CD4-positive, alpha-beta memory T cell (primary cell): ENCODE results near the gene TMEM151A. TPM values are rescaled to one million over a fixed set of nuclear protein-coding genes. Genes with fewer than 3 reads are reported as not detected.
A peak's percentile ranks its signal among the peaks of the same experiment; 100 is the strongest.

Experiments
- CTCF ChIA-PET: fragments of 350-600 bp; sonication (Branson Sonifier 250); formaldehyde crosslinking; loops from one replicate; lab custom pipeline; 2021; ENCODE audit warnings: inconsistent platforms; ENCODE audit not compliant: partially characterized antibody; lab: Charles Lee
- POLR2A ChIA-PET: fragments of 350-600 bp; sonication (Branson Sonifier 250); formaldehyde crosslinking; loops from one replicate; lab custom pipeline; 2021; ENCODE audit not compliant: partially characterized antibody; lab: Charles Lee
- DNase-seq, 5 donors: peaks; one replicate each; pipeline versions ENCODE4 v3.0.0 to v3.0.0-alpha.2; 2020 to 2022; ENCODE audit warnings: mixed read lengths in 1 of 5
- H3K27ac ChIP-seq: one replicate; pipeline ENCODE4 v1.7.0; 2013; ENCODE audit warnings: low read depth, low read length
- H3K27me3 ChIP-seq: 2 replicates; pipeline ENCODE4 v1.7.0; 2013; ENCODE audit warnings: mild to moderate bottlenecking, low read length, moderate library complexity; ENCODE audit not compliant: insufficient read depth
- H3K36me3 ChIP-seq: 2 replicates; pipeline ENCODE4 v1.7.0; 2013; ENCODE audit warnings: mild to moderate bottlenecking, low read length, moderate library complexity; ENCODE audit not compliant: insufficient read depth
- H3K4me1 ChIP-seq: 2 replicates; pipeline ENCODE4 v1.7.0; 2013; ENCODE audit warnings: mild to moderate bottlenecking, low read length, moderate library complexity; ENCODE audit not compliant: insufficient read depth
- H3K4me3 ChIP-seq, 2 donors: one replicate each; pipeline ENCODE4 v1.7.0; 2013; ENCODE audit warnings: low read length in 2 of 2, mild to moderate bottlenecking in 1 of 2
- H3K9me3 ChIP-seq, 2 donors: one replicate each; pipeline ENCODE4 v1.7.0; 2013; ENCODE audit warnings: low read length in 2 of 2, control low read depth in 1 of 2; ENCODE audit not compliant: control insufficient read depth in 1 of 2
- H3K27ac Mint-ChIP-seq, 7 donors: one replicate each; pipeline ENCODE4 v1.8.0; 2020 to 2021; ENCODE audit warnings: mixed read lengths in 7 of 7, mild to moderate bottlenecking in 6 of 7, inconsistent platforms in 3 of 7, moderate library complexity in 3 of 7
- H3K27me3 Mint-ChIP-seq, 2 donors: one replicate each; pipeline ENCODE4 v1.8.0; 2020 to 2021; ENCODE audit warnings: mixed read lengths in 2 of 2
- H3K36me3 Mint-ChIP-seq, 2 donors: one replicate each; pipeline ENCODE4 v1.8.0; 2020 to 2021; ENCODE audit warnings: mixed read lengths in 2 of 2, inconsistent platforms in 1 of 2, mild to moderate bottlenecking in 1 of 2
- H3K4me1 Mint-ChIP-seq, 4 donors: one replicate each; pipeline ENCODE4 v1.8.0; 2020 to 2021; ENCODE audit warnings: mixed read lengths in 4 of 4, mild to moderate bottlenecking in 1 of 4
- H3K4me3 Mint-ChIP-seq, 8 donors: one replicate each; pipeline ENCODE4 v1.8.0; 2020 to 2021; ENCODE audit warnings: mixed read lengths in 8 of 8, mild to moderate bottlenecking in 7 of 8, moderate library complexity in 6 of 8, inconsistent platforms in 3 of 8
- H3K9me3 Mint-ChIP-seq, 8 donors: one replicate each; pipeline ENCODE4 v1.8.0; 2020 to 2021; ENCODE audit warnings: mixed read lengths in 8 of 8, mild to moderate bottlenecking in 5 of 8, inconsistent platforms in 3 of 8, moderate library complexity in 1 of 8
- intact Hi-C: fragments of 100-400 bp; cut with micrococcal nuclease; formaldehyde crosslinking; loops from one replicate; pipeline ENCODE4 v1.15.1; 2023
- polyA plus RNA-seq, 2 donors: library from polyadenylated mRNA; unstranded; fragments of 300-500 nt; fragmentation: Illumina TruSeq; gene quantifications; one replicate each; pipeline ENCODE4 v1.2.3, GENCODE V29; 2021
- total RNA-seq, 2 experiments: library from RNA; stranded (reverse); gene quantifications; one replicate each; pipeline ENCODE4 v1.2.3, GENCODE V29; 2021

TMEM151A gene
- total and polyA plus RNA-seq, 4 experiments from 2014 or later, result not detected

- Mint-ChIP-seq H3K4me1 (peaks cover 16 to 49% (median 29%) of the 10 kb centered on the region in 4 donors), H3K27me3 (peaks cover 10 to 14% of the 10 kb centered on the region in 2 donors), H3K36me3 (peaks cover 0 to 1% of the 10 kb centered on the region in 2 donors), H3K27ac (peak overlapping the region; percentile 83 to 98 (median 96)), H3K4me3 (peak overlapping the region; percentile 83 to 96 (median 92)), H3K9me3 (no peaks in the 10 kb centered on the region)
- Histone ChIP-seq H3K27ac (peak overlapping the region; percentile 88), H3K9me3 (no peaks in the 10 kb centered on the region), H3K36me3 (no peaks in the 10 kb centered on the region), H3K27me3 (no peaks in the 10 kb centered on the region), H3K4me1 (peaks cover 39% of the 10 kb centered on the region), H3K4me3 (peak overlapping the region; percentile 70 to 84)
- DNase-seq, result no peak
- intact Hi-C loops, result loop anchor here (1.0 kb wide), 3 partner anchors 21 to 132 kb away; partner anchors contain the start of genes NPAS4 and RAB1B
- CTCF ChIA-PET, result interaction anchor here (1.0 to 6.4 kb wide), 3 partner anchors 19 to 22 kb away, joined by 3 to 29 read pairs (median 9); partner anchors contain the start of gene RAB1B
- POLR2A ChIA-PET, result interaction anchor here (0.6 to 13.4 kb wide), 27 partner anchors 11 to 1155 kb away, joined by 3 to 167 read pairs (median 3); partner anchors contain the start of genes B4GAT1, BRMS1, CNIH2 and MALAT1
These were observed 2.0 kb upstream of the TMEM151A start for GRCh38 chr11:66289548-66290329.

- ChIA-PET CTCF (interaction anchor here (6.4 kb wide), 1 partner anchor 21 kb away, joined by 29 read pairs; no protein-coding TSS in a partner anchor), POLR2A (interaction anchor here (1.1 to 5.1 kb wide), 3 partner anchors 22 to 62 kb away, joined by 3 to 53 read pairs (median 14); partner anchors contain the start of gene B4GAT1)
- H3K4me3 Mint-ChIP-seq, result peak overlapping the region; percentile 4 to 96 (median 92)
- H3K27me3 Mint-ChIP-seq, result peaks cover 10 to 14% of the 10 kb centered on the region in 2 donors
- H3K9me3 Mint-ChIP-seq, result no peaks in the 10 kb centered on the region
- H3K4me1 Mint-ChIP-seq, result peaks cover 16 to 49% (median 29%) of the 10 kb centered on the region in 4 donors
- no peak for DNase-seq
- H3K27ac Mint-ChIP-seq, result peak overlapping the region in 4 of 7 donors; percentile 9 to 96 (median 50)
- no peak overlapping the region for H3K4me3 ChIP-seq
- peaks cover 0 to 1% of the 10 kb centered on the region in 2 donors for H3K36me3 Mint-ChIP-seq
- no peaks in the 10 kb centered on the region for H3K36me3 ChIP-seq
- peaks cover 39% of the 10 kb centered on the region for H3K4me1 ChIP-seq
- intact Hi-C loops, result no loop called here
- no peaks in the 10 kb centered on the region for H3K27me3 ChIP-seq
- no peak overlapping the region for H3K27ac ChIP-seq
- H3K9me3 ChIP-seq, result no peaks in the 10 kb centered on the region
These were observed 1.4 kb upstream of the TMEM151A start for GRCh38 chr11:66290330-66290621.

GRCh38 chr11:66291303-66291705, 390 bp upstream of the TMEM151A start:
- Histone ChIP-seq H3K4me1 (peaks cover 39% of the 10 kb centered on the region), H3K27me3 (no peaks in the 10 kb centered on the region), H3K27ac (no peak overlapping the region), H3K36me3 (no peaks in the 10 kb centered on the region), H3K4me3 (no peak overlapping the region), H3K9me3 (no peaks in the 10 kb centered on the region)
- Mint-ChIP-seq H3K27me3 (peaks cover 10 to 14% of the 10 kb centered on the region in 2 donors), H3K4me3 (peak overlapping the region in 6 of 8 donors; percentile 9 to 94 (median 60)), H3K9me3 (no peaks in the 10 kb centered on the region), H3K27ac (peak overlapping the region in 1 of 7 donors; percentile 83), H3K36me3 (peaks cover 0 to 1% of the 10 kb centered on the region in 2 donors), H3K4me1 (peaks cover 14 to 49% (median 29%) of the 10 kb centered on the region in 4 donors)
- intact Hi-C loops, result no loop called here
- no peak for DNase-seq
- ChIA-PET CTCF (interaction anchor here (1.1 to 6.4 kb wide), 3 partner anchors 9 to 69 kb away, joined by 3 to 29 read pairs (median 5); no protein-coding TSS in a partner anchor), POLR2A (interaction anchor here (0.8 to 5.1 kb wide), 7 partner anchors 9 to 552 kb away, joined by 3 to 53 read pairs (median 4); partner anchors contain the start of genes RAB1B and RCE1)

- H3K4me3 Mint-ChIP-seq, result peak overlapping the region; percentile 7 to 80 (median 60)
- peaks cover 14 to 37% (median 26%) of the 10 kb centered on the region in 4 donors for H3K4me1 Mint-ChIP-seq
- POLR2A ChIA-PET, result no interaction called here
- Histone ChIP-seq H3K36me3 (no peaks in the 10 kb centered on the region), H3K4me1 (peaks cover 32% of the 10 kb centered on the region), H3K27me3 (no peaks in the 10 kb centered on the region), H3K27ac (no peak overlapping the region), H3K9me3 (no peaks in the 10 kb centered on the region), H3K4me3 (no peak overlapping the region)
- H3K36me3 Mint-ChIP-seq, result peaks cover 0 to 1% of the 10 kb centered on the region in 2 donors
- no peaks in the 10 kb centered on the region for H3K9me3 Mint-ChIP-seq
- intact Hi-C loops, result no loop called here
- DNase-seq, result no peak
- CTCF ChIA-PET, result no interaction called here
- H3K27me3 Mint-ChIP-seq, result peaks cover 10 to 14% of the 10 kb centered on the region in 2 donors
- H3K27ac Mint-ChIP-seq, result peak overlapping the region in 2 of 7 donors; percentile 30 to 79
These were observed 1.0 kb downstream of the TMEM151A start for GRCh38 chr11:66292543-66293332.

- Histone ChIP-seq H3K36me3 (no peaks in the 10 kb centered on the region), H3K9me3 (no peaks in the 10 kb centered on the region), H3K4me3 (no peak overlapping the region), H3K27ac (no peak overlapping the region), H3K4me1 (peaks cover 26% of the 10 kb centered on the region), H3K27me3 (no peaks in the 10 kb centered on the region)
- Mint-ChIP-seq H3K9me3 (no peaks in the 10 kb centered on the region), H3K4me3 (peak overlapping the region in 1 of 8 donors; percentile 52), H3K27me3 (peaks cover 10 to 14% of the 10 kb centered on the region in 2 donors), H3K27ac (peak overlapping the region in 1 of 7 donors; percentile 35), H3K4me1 (peaks cover 14 to 33% (median 23%) of the 10 kb centered on the region in 4 donors), H3K36me3 (peaks cover 0 to 1% of the 10 kb centered on the region in 2 donors)
- ChIA-PET CTCF (interaction anchor here (1.0 kb wide), 1 partner anchor 92 kb away, joined by 3 read pairs; no protein-coding TSS in a partner anchor), POLR2A (no interaction called here)
- DNase-seq, result no peak
- intact Hi-C loops, result no loop called here
These were observed 1.7 kb downstream of the TMEM151A start for GRCh38 chr11:66293352-66293751.

- H3K4me3 ChIP-seq, result no peak overlapping the region
- H3K36me3 ChIP-seq, result no peaks in the 10 kb centered on the region
- H3K27ac ChIP-seq, result no peak overlapping the region
- intact Hi-C loops, result no loop called here
- Mint-ChIP-seq H3K9me3 (no peaks in the 10 kb centered on the region), H3K27me3 (peaks cover 10 to 14% of the 10 kb centered on the region in 2 donors), H3K27ac (peak overlapping the region in 1 of 7 donors; percentile 35), H3K36me3 (peaks cover 0 to under 1% of the 10 kb centered on the region in 2 donors), H3K4me1 (peaks cover 14 to 31% (median 22%) of the 10 kb centered on the region in 4 donors), H3K4me3 (no peak overlapping the region)
- ChIA-PET POLR2A (no interaction called here), CTCF (interaction anchor here (1.0 to 1.4 kb wide), 2 partner anchors 18 to 92 kb away, joined by 3 read pairs; no protein-coding TSS in a partner anchor)
- H3K9me3 ChIP-seq, result no peaks in the 10 kb centered on the region
- H3K4me1 ChIP-seq, result peaks cover 24% of the 10 kb centered on the region
- no peak for DNase-seq
- no peaks in the 10 kb centered on the region for H3K27me3 ChIP-seq
These were observed 2.3 kb downstream of the TMEM151A start for GRCh38 chr11:66293777-66294625.
